Fibroblast of upper back skin (primary cell): ENCODE measurements around the gene CREBL2.

ENCODE experiments used
- DNase-seq: peaks from one replicate; pipeline ENCODE4 v3.0.0-alpha.2; 2013

The CREBL2 gene

DNA sequence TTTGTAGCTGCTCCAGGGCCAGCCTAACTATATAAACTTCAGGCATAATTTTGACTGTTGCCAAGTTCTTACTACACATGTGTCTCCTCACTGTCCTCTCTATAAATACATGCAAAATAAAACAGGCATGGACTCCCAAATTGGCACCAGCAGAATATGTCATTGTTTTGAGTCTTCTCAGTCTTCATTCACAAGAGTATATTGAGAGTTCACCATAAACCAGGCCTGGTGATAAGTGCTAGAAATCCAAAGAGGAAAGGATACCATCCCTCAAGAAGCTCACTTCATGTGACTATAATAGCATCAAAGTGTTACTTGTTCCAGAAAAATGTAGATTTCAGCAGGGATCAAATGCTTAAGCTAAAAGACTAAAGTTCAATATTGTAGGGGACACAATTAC lies 70.6 kb downstream of the CREBL2 start:
- DNase-seq: no peak

DNA sequence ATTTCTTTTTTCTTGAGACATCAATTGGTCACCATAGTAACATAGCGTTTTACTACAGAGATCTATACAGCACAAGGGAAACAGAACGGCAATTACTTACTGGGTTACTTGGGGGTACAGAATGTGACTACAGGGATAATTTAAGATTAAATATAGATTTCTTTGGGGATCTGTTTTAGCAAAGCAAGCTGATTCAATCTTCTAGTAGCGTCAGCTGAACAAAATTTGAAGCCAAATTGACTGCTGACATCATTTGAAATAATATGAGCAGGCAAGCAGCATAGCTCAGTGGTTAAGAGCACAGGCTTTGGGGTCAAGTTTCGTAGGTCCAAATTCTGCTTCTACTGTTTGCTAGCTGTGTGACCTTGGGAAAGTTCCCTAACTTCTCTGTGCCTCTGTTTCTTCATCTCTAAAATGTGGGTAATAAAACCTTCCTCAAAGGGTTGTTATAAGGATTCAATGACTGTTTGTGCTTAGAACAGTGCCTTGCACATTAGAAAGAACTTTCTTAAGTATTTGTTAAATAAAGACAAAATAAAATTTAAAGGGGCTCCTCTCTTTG lies 71.5 kb downstream of the CREBL2 start:
- DNase-seq: no peak

DNA sequence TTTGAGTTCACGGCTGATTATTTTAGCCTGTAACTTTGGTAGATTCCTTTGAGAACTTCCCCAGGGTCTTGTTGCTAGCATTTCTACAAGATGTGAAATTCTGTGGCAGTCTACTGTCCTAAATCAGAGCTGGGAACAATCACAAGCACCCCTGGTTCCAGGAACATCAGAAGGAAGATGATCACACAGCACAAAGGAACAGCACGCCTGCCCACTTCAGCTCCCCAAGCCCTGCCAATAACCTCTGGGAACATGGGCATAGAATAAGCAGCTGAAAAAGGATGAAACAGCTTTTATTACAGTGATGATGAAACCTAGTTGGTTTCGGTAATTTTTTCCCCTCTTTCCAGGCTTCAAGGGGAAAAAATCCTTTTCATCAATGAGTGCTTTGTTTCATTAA lies 72.0 kb downstream of the CREBL2 start:
- no peak for DNase-seq

DNA sequence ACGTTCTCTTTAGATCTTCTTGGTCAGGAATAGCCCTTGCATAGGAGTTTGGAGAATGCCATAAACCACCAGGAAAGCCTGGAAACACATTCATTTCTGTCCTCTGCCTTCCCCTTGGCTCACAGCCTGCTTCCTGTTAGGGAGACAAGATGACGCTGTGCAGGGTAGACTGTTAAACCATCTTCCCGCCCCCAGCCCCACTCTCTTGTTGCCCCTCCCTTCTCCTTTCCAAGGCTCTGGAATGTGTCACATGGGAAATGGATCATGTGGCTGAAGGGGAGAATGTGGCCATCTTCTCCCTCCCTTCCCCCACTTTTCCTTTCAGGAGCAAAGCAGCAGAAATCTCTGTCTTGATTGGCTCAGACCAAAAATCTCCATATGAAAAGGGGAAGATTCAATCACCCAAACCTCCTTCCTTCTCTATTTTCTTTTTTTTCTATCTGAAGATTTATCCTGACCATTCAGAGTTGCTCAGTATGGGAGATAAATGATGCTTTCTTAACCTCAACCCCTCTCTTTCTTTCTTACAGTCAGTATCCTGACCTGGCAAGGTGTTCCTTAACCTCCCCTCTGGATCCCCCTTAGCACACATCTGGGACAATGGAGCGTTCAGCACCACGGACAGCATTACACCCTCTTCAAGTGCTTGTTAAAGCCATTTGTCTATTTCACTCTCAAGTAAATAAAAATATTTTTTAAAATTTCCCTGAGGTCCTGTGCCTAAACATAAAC lies 72.9 kb downstream of the CREBL2 start:
- peak; percentile 52 for DNase-seq

DNA sequence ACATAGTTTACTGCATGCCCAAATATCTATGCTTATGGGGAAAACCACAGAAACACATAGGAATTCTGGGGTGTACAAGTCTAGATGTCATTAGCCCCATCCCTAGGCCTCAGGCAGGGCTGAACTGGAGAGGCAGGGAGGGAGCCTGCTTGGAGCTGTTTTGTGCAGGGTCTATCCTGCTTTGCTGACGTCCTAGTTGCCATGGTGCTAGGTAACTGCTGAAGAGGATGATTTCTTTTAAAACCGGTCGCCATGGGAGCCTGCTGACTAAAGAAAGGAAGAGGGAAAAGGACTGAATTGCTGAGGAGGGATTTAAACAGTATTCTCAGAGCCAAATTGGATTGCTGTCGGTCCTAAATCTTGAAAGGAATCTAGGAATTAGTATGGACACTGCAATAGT lies 73.6 kb downstream of the CREBL2 start:
- no peak for DNase-seq

DNA sequence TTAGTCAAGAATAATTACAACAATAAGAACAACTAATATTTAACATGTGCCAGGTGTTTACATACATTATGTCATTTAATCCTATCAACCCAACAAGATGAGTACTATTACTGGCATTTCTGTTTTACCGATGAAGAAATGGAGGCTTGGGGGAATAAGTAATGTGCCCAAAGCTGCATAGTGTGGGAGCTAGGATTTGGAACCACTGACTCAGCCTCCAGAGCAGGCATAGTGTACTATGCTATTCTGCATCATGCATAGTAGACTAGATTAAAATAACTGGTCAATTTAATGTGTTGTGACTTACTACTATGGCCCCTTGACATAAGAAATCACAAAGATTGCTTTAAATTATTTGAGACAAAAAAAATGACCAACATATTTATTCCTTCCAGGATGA lies 74.8 kb downstream of the CREBL2 start:
- DNase-seq: no peak

DNA sequence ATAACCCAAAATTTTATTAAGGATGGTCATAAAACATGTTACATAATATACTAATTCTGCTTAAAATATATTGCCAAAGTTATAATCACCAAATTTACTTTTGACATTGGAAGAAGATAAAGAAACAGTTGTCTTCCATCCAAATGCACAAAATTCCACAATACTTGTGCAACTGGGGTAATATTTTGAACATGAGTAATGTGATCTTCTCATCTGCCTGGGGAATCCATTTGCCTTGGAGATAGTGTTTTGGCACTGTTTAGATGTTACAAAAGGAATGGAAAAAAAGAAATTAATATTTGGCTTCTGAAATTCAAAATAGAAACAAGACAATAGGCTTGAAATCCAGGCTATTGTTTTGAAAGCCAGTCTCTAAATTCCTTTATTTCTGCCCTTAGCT lies 75.2 kb downstream of the CREBL2 start:
- DNase-seq: peak; percentile 63

DNA sequence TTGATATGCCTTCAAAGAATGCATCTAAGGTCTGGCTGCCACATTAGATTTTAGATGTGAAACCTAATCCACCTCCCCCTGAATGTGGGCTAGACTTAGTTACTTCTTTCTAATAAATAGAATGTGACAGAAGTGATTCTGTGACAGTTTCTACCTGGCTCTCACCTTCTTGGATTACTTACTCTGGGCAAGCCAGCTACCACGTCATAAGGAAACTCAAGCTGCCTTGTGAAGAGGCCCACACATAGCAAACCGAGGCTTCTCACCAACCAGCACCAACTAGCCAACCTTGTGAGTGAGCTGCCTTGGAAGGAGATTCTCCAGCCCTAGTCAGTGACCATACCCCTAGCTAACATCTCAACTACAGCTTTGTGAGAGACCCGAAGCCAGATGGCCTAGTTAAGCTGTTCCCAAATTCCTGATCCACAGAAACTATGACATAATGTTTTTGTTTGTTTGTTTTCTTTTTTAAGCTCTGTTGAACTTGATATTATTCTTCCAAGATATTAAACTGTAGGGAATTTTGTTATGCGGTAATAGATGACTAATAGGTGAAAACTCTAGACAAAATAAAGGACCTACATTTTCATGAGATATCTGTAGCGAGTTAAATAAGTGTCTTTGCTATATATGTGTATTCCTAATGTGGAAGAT lies 78.1 kb downstream of the CREBL2 start:
- DNase-seq: no peak

DNA sequence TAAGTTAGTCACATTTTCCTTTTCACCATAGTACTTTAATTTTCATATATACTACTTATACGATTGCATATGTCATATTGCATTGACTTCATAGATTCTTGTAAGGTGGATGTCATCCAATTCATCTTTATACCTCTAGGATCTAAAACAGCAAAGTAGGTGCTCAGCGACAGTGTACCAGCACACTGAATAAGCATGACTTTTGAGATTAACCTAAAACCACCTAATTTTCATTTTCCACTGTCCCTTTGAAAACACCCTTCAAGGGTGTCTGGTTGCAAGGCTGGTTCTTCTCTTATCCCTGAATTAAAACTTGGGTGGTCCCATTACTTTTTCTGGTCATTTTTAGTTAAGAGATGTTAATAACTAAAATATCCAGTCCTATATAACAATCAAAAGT lies 79.9 kb downstream of the CREBL2 start:
- no peak for DNase-seq

DNA sequence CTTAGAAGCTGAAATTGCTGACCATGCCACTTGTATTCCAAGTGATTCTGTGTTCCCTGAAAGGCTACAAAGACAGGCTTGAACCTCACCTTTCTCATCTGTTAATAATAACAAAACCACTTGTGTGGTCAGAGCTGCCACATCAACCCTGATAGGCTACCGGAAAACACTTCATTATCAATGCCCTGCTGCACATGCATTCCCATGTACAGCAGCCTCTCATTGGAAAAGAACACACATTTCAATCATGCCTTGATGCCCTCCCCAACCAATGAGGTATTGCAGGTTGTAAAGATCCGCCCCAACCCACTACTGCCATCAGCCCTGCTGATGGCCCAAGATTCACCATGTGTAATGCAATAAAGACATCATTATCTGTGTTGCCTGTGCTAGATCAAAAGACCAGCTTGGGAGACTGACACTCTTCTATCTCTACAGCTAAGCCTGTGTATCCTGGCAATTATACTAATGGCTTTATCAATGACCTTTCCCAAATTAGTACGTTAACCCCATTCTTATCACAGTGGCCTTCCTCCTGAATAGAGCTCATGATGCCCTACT lies 81.5 kb downstream of the CREBL2 start:
- no peak for DNase-seq
